Progenitor cell of endocrine pancreas (in vitro differentiated cells): ENCODE data around the gene EGFR. TPM values are rescaled to one million over a fixed set of nuclear protein-coding genes. Genes with fewer than 3 reads are reported as not detected.

ENCODE experiments used
- DNase-seq: peaks from one replicate; pipeline ENCODE4 v3.0.0; 2021; ENCODE audit warnings: low spot score; ENCODE audit not compliant: unreplicated experiment
- H3K27ac Mint-ChIP-seq: 2 replicates; pipeline ENCODE4 v1.8.0; 2021; ENCODE audit warnings: mild to moderate bottlenecking, moderate library complexity, mixed read lengths
- H3K27me3 Mint-ChIP-seq: 2 replicates; pipeline ENCODE4 v1.8.0; 2021; ENCODE audit warnings: mixed read lengths
- H3K36me3 Mint-ChIP-seq: 2 replicates; pipeline ENCODE4 v1.8.0; 2022; ENCODE audit warnings: mixed read lengths; ENCODE audit not compliant: insufficient read depth
- H3K4me1 Mint-ChIP-seq: 2 replicates; pipeline ENCODE4 v1.8.0; 2021; ENCODE audit warnings: low read depth, mixed read lengths
- H3K4me3 Mint-ChIP-seq: 2 replicates; pipeline ENCODE4 v1.8.0; 2021; ENCODE audit warnings: low read depth, mild to moderate bottlenecking, moderate library complexity, mixed read lengths
- H3K9me3 Mint-ChIP-seq: 2 replicates; pipeline ENCODE4 v1.8.0; 2021; ENCODE audit warnings: low read depth, mixed read lengths
- total RNA-seq: library from RNA; stranded (reverse); gene quantifications from 2 replicates; pipeline ENCODE4 v1.2.1, GENCODE V29; 2021
- TF ChIP-seq, protein P1 (sequence below): fragments of 200-600 bp; sonication (generic); IDR thresholded peaks from one replicate; pipeline ENCODE4 v1.5.0; 2021; ENCODE audit warnings: antibody characterized with exemption, mild to moderate bottlenecking; ENCODE audit not compliant: unreplicated experiment

Gene EGFR
- total RNA-seq, 1 donor from 2014 or later: 43.8 TPM

DNA sequence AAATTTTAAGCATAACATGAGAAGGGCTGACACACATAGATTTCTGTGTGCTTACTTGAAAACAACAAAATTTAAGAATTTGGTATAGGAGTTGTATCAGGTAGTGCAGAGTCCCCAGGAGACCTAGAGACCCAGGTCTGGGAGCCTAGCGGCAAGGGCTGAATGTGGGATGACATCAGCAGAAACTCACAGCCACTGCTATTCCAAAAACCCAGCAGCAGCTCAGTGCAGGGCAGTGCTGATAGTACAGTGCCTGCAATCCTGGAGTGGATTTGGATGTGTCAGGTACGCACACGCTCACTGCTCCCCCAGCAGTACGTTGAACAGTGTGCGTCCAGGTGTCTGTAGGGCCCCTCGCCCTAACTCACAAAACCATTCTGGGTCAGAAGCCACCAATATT, 87.1 kb downstream of the EGFR start:
- Mint-ChIP-seq H3K27ac (no peak overlapping the region), H3K27me3 (peaks cover 3% of the 10 kb centered on the region), H3K4me1 (peaks cover 25% of the 10 kb centered on the region), H3K9me3 (no peaks in the 10 kb centered on the region), H3K4me3 (no peak overlapping the region), H3K36me3 (peaks cover 3% of the 10 kb centered on the region)
- TF ChIP-seq, protein P1, sequence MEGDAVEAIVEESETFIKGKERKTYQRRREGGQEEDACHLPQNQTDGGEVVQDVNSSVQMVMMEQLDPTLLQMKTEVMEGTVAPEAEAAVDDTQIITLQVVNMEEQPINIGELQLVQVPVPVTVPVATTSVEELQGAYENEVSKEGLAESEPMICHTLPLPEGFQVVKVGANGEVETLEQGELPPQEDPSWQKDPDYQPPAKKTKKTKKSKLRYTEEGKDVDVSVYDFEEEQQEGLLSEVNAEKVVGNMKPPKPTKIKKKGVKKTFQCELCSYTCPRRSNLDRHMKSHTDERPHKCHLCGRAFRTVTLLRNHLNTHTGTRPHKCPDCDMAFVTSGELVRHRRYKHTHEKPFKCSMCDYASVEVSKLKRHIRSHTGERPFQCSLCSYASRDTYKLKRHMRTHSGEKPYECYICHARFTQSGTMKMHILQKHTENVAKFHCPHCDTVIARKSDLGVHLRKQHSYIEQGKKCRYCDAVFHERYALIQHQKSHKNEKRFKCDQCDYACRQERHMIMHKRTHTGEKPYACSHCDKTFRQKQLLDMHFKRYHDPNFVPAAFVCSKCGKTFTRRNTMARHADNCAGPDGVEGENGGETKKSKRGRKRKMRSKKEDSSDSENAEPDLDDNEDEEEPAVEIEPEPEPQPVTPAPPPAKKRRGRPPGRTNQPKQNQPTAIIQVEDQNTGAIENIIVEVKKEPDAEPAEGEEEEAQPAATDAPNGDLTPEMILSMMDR: no peak
- no peak for DNase-seq

DNA sequence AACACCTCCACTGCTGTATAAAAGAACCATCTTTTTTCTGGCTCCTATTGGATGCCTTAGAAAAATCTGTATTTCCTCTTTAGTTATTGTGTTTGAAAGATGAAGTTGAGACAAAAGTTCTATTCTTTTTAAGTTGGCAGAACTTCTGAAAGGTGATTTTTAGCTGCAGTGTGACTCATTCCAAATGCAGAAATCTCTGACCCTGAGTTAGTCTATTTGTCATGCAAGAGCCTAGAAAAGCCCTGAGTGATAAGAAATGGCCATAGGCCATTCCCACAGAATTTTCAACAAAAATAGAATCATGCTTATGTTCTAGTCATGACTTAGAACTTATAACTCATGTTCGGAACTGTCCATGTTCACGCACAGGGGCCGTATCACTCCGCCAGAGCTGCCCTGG, 89.1 kb downstream of the EGFR start:
- peaks cover 14% of the 10 kb centered on the region for H3K4me1 Mint-ChIP-seq
- no peak overlapping the region for H3K27ac Mint-ChIP-seq
- H3K9me3 Mint-ChIP-seq: no peaks in the 10 kb centered on the region
- TF ChIP-seq, protein P1: no peak
- DNase-seq: no peak
- H3K27me3 Mint-ChIP-seq: no peaks in the 10 kb centered on the region
- H3K36me3 Mint-ChIP-seq: peaks cover 1% of the 10 kb centered on the region
- H3K4me3 Mint-ChIP-seq: no peak overlapping the region

DNA sequence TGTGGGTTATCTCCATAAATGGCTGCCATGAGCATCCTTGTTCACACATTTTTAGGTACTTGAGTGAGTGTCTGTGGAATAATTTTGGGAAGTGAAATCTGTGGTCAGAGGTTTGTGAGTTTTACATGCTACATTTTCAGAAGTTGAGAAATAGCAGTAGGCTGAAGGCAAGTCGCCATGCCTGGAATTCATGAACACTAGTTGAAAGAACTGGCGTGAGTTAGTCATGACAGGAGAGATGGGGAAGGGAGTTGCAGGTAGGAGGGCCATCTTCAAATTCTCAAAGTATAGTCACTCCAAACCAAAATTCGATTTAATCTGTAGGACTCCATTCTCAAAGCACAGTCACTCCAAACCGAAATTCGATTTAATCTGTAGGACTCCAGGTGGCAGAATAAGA, 89.6 kb downstream of the EGFR start:
- peaks cover 14% of the 10 kb centered on the region for H3K4me1 Mint-ChIP-seq
- H3K4me3 Mint-ChIP-seq: no peak overlapping the region
- no peak overlapping the region for H3K27ac Mint-ChIP-seq
- no peaks in the 10 kb centered on the region for H3K9me3 Mint-ChIP-seq
- TF ChIP-seq, protein P1: no peak
- H3K27me3 Mint-ChIP-seq: no peaks in the 10 kb centered on the region
- peaks cover under 1% of the 10 kb centered on the region for H3K36me3 Mint-ChIP-seq
- DNase-seq: no peak

DNA sequence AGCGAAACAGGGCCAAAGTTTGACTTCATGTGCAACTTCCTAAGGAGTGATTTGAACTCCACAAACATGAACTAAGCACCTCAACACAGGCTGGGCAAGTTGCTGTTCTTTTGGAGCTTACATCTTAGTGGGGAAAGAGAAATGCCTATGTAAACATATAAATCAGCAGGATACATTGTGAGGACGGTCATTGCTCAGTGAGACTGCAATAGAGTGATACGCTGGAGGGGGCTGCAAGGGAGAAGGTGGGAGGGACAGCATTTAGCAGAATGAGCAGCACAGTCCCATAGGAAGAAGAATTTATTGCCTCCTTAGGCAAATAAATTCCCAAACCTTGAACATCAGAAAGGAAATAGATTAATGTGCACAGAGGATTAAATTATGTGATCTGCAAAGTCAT, 90.0 kb downstream of the EGFR start:
- H3K36me3 Mint-ChIP-seq: no peaks in the 10 kb centered on the region
- no peak overlapping the region for H3K27ac Mint-ChIP-seq
- H3K4me3 Mint-ChIP-seq: no peak overlapping the region
- TF ChIP-seq, protein P1: no peak
- H3K27me3 Mint-ChIP-seq: no peaks in the 10 kb centered on the region
- no peaks in the 10 kb centered on the region for H3K9me3 Mint-ChIP-seq
- no peak for DNase-seq
- peaks cover 14% of the 10 kb centered on the region for H3K4me1 Mint-ChIP-seq

DNA sequence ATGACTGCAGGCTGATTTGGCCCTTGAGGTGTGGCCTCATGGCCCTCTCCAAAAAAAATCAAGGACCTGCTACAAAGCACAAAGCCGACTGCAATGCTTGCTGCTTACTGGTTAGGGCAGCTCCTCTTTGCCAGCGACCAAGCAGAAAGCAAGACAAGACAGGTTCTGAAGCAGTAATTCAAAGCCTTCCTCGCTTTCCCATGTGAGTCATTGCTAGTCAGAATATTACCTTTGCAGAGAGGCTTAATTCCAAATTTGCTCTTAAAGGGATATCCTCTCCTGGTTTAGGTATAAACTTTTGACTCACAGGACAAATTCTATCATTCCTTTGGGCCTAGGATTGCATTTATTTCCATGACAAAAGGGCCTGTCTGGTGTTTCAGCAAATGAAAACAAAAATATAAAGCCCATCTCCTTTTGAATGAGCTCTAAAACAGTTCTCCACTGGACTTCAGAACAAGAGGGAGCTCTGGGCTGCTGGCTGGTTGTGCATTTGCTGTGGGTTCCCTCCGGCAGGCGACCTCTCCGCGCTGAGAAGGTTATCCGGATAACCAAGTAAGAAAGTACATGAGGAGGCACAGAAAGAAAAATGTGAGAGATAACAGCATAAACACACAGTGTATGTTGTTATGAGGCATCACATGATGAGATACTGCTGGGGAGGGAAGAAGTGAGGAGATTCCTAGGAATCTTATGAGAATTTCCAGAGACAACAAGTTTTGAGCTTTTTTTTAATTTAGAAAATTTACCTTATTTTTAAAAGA, 90.8 kb downstream of the EGFR start:
- Mint-ChIP-seq H3K27me3 (no peaks in the 10 kb centered on the region), H3K4me1 (peaks cover 14% of the 10 kb centered on the region), H3K9me3 (no peaks in the 10 kb centered on the region), H3K27ac (no peak overlapping the region), H3K36me3 (no peaks in the 10 kb centered on the region), H3K4me3 (no peak overlapping the region)
- TF ChIP-seq, protein P1: no peak
- no peak for DNase-seq
